IMR-90 (cell line): ENCODE measurements around the gene REN. TPM values are rescaled to one million over a fixed set of nuclear protein-coding genes. Genes with fewer than 3 reads are reported as not detected.

ENCODE experiments used
- ATAC-seq: fragments of 200-7000 bp; cut with Tn5 transposase; 2 replicates; pipeline ENCODE4 v1.9.1; 2020; ENCODE audit warnings: low read depth, mild to moderate bottlenecking, moderate library complexity
- BruUV-seq: library from RNA; stranded (reverse); fragments of 400-500 nt; replicated peaks from 2 replicates; lab custom pipeline; 2021; lab: Mats Ljungman, UMichigan
- CTCF ChIA-PET: fragments of 300-600 bp; formaldehyde crosslinking; extraction: SDS; loops from one replicate; lab custom pipeline; 2021; ENCODE audit warnings: antibody characterized with exemption; lab: Yijun Ruan, JAX
- POLR2A ChIA-PET: fragments of 300-600 bp; sonication (Branson Sonifier 250); formaldehyde crosslinking; loops from one replicate; lab custom pipeline; 2022; ENCODE audit warnings: antibody characterized with exemption; ENCODE audit not compliant: unreplicated experiment; lab: Charles Lee
- DNase-seq: peaks from one replicate; pipeline ENCODE4 v3.0.0; 2013
- H2AFZ ChIP-seq: replicated peaks from 2 replicates; pipeline ENCODE3; 2013; ENCODE audit warnings: low read length, mild to moderate bottlenecking; ENCODE audit not compliant: poor library complexity
- H2AK5ac ChIP-seq: 2 replicates; pipeline ENCODE4 v1.6.1; 2013; ENCODE audit warnings: low read depth, low read length, inconsistent platforms
- H2AK9ac ChIP-seq: replicated peaks from 2 replicates; pipeline ENCODE3; 2013; ENCODE audit warnings: mild to moderate bottlenecking, low read depth, low read length, moderate library complexity; ENCODE audit not compliant: poor library complexity
- H2BK120ac ChIP-seq: 2 replicates; pipeline ENCODE4 v1.6.1; 2013; ENCODE audit warnings: low read depth, low read length, inconsistent platforms
- H2BK15ac ChIP-seq: 3 replicates; pipeline ENCODE4 v1.6.1; 2013; ENCODE audit warnings: low read depth, low read length, inconsistent platforms
- H2BK20ac ChIP-seq: 2 replicates; pipeline ENCODE4 v1.6.1; 2013; ENCODE audit warnings: low read depth, mild to moderate bottlenecking, inconsistent platforms, low read length, moderate library complexity
- H2BK5ac ChIP-seq: 2 replicates; pipeline ENCODE4 v1.6.1; 2013; ENCODE audit warnings: mild to moderate bottlenecking, low read depth, low read length, inconsistent platforms; ENCODE audit not compliant: poor library complexity, severe bottlenecking
- H3K14ac ChIP-seq: replicated peaks from 2 replicates; pipeline ENCODE4 v1.6.1; 2013; ENCODE audit warnings: low read depth, low read length, inconsistent platforms
- H3K18ac ChIP-seq: 2 replicates; pipeline ENCODE4 v1.6.1; 2013; ENCODE audit warnings: low read depth, low read length, control low read depth
- H3K23ac ChIP-seq: 2 replicates; pipeline ENCODE4 v1.6.1; 2013; ENCODE audit warnings: low read depth, low read length, inconsistent platforms
- H3K27ac ChIP-seq: 2 replicates; pipeline ENCODE4 v1.5.1; 2013; ENCODE audit warnings: mild to moderate bottlenecking, control low read depth, low read length; ENCODE audit not compliant: insufficient read depth
- H3K27me3 ChIP-seq: 2 replicates; pipeline ENCODE4 v1.6.1; 2013; ENCODE audit warnings: low read length; ENCODE audit not compliant: control insufficient read depth, insufficient read depth
- H3K36me3 ChIP-seq: 2 replicates; pipeline ENCODE4 v1.6.1; 2013; ENCODE audit warnings: low read length, mixed read lengths; ENCODE audit not compliant: control insufficient read depth, insufficient read depth
- H3K4ac ChIP-seq: 2 replicates; pipeline ENCODE4 v1.6.1; 2013; ENCODE audit warnings: low read depth, low read length, inconsistent platforms
- H3K4me1 ChIP-seq: 2 replicates; pipeline ENCODE4 v1.6.1; 2013; ENCODE audit warnings: low read length, mixed read lengths; ENCODE audit not compliant: control insufficient read depth, insufficient read depth
- H3K4me2 ChIP-seq: 2 replicates; pipeline ENCODE4 v1.6.1; 2013; ENCODE audit warnings: low read depth, mild to moderate bottlenecking, control low read depth, low read length, moderate library complexity
- H3K4me3 ChIP-seq: 2 replicates; pipeline ENCODE4 v1.5.1; 2013; ENCODE audit warnings: low read depth, mild to moderate bottlenecking, control low read depth, low read length, moderate library complexity; ENCODE audit not compliant: insufficient read depth
- H3K56ac ChIP-seq: 2 replicates; pipeline ENCODE4 v1.6.1; 2013; ENCODE audit warnings: low read length, inconsistent platforms; ENCODE audit not compliant: insufficient read depth; ENCODE audit errors: extremely low read depth
- H3K79me1 ChIP-seq, 2 experiments: 2 replicates each; pipeline ENCODE4 v1.6.1; 2013; ENCODE audit warnings: low read length in 2 of 2, inconsistent platforms in 1 of 2, low read depth in 1 of 2
- H3K9ac ChIP-seq: 2 replicates; pipeline ENCODE4 v1.6.1; 2013; ENCODE audit warnings: low read depth, low read length, control low read depth
- H3K9me1 ChIP-seq: 2 replicates; pipeline ENCODE4 v1.6.1; 2013; ENCODE audit warnings: low read length, inconsistent platforms; ENCODE audit not compliant: insufficient read depth
- H3K9me3 ChIP-seq: 2 replicates; pipeline ENCODE4 v1.6.1; 2013; ENCODE audit warnings: low read length; ENCODE audit not compliant: control insufficient read depth, insufficient read depth
- H4K20me1 ChIP-seq: 2 replicates; pipeline ENCODE4 v1.6.1; 2013; ENCODE audit warnings: low read length, inconsistent platforms; ENCODE audit not compliant: insufficient read depth
- H4K5ac ChIP-seq: 2 replicates; pipeline ENCODE4 v1.6.1; 2013; ENCODE audit warnings: mild to moderate bottlenecking, low read depth, low read length, control low read depth
- H4K8ac ChIP-seq, 2 experiments: 2 replicates each; pipeline ENCODE4 v1.6.1; 2013; ENCODE audit warnings: low read depth in 2 of 2, low read length in 2 of 2, control low read depth in 1 of 2, inconsistent platforms in 1 of 2
- H4K91ac ChIP-seq: 2 replicates; pipeline ENCODE4 v1.6.1; 2013; ENCODE audit warnings: low read depth, low read length, inconsistent platforms; ENCODE audit not compliant: insufficient read depth
- CHD1 ChIP-seq: IDR thresholded peaks from 2 replicates; pipeline ENCODE4 v1.6.1; 2012; ENCODE audit warnings: low read depth, low read length, improper control_type of control experiment
- MAFK ChIP-seq: IDR thresholded peaks from 2 replicates; pipeline ENCODE4 v1.6.1; 2012; ENCODE audit warnings: low read depth, low read length, improper control_type of control experiment
- MAZ ChIP-seq: IDR thresholded peaks from 2 replicates; pipeline ENCODE4 v1.6.1; 2012; ENCODE audit warnings: low read depth, mild to moderate bottlenecking, low read length, improper control_type of control experiment, moderate library complexity, borderline replicate concordance
- MXI1 ChIP-seq: IDR thresholded peaks from 2 replicates; pipeline ENCODE4 v1.6.1; 2012; ENCODE audit warnings: low read depth, mild to moderate bottlenecking, low read length, moderate library complexity, borderline replicate concordance
- POLR2A ChIP-seq: IDR thresholded peaks from 2 replicates; pipeline ENCODE4 v1.6.1; 2012; ENCODE audit warnings: mild to moderate bottlenecking, low read depth, low read length
- RFX5 ChIP-seq: IDR thresholded peaks from 2 replicates; pipeline ENCODE4 v1.8.0; 2012; ENCODE audit warnings: low read depth, mild to moderate bottlenecking, low read length, moderate library complexity
- WGBS, 2 experiments: methylation state at CpG; one replicate each; pipeline versions ENCODE4 v1.1.5 to v1.1.7; 2013; ENCODE audit warnings: missing lambda C conversion rate in 2 of 2; ENCODE audit not compliant: insufficient read length in 1 of 2; ENCODE audit errors: extremely low coverage in 2 of 2; 5-methylcytosine and 5-hydroxymethylcytosine counted together
- dilution Hi-C: fragments of 300-500 bp; cut with HindIII; formaldehyde crosslinking; loops from one replicate; pipeline ENCODE4 v1.14.3; 2018; ENCODE audit warnings: low sequenced_read_pairs; ENCODE audit not compliant: unreplicated experiment
- in situ Hi-C: fragments of 300-500 bp; cut with MboI; formaldehyde crosslinking; loops from 3 replicates; pipeline ENCODE4 v1.14.3; 2019; ENCODE audit warnings: low sequenced_read_pairs, inconsistent platforms, mixed read lengths
- intact Hi-C: fragments of 100-400 bp; cut with micrococcal nuclease; formaldehyde crosslinking; loops from 2 replicates; pipeline ENCODE4 v1.10.0; 2022
- polyA plus RNA-seq, 3 experiments: library from polyadenylated mRNA; depleted of rRNA; stranded (reverse); fragments of >200 nt; gene quantifications; 2 replicates each; pipeline ENCODE4 v1.2.3, GENCODE V29; 2012; ENCODE audit warnings: low replicate concordance in 1 of 3
- total RNA-seq: library from RNA; depleted of rRNA; stranded (reverse); fragments of >200 nt; gene quantifications from 2 replicates; pipeline ENCODE4 v1.2.3, GENCODE V29; 2012
- TF ChIP-seq, protein P1 (sequence below): fragments of 150-350 bp; IDR thresholded peaks from 2 replicates; pipeline ENCODE4 v1.6.1; 2017; ENCODE audit warnings: mild to moderate bottlenecking, antibody characterized with exemption, low read length, low read depth

Gene REN
- total and polyA plus RNA-seq, 2 of the 4 experiments (the other 2 are of a cell fraction), result 0.54 to 1.2 TPM

DNA sequence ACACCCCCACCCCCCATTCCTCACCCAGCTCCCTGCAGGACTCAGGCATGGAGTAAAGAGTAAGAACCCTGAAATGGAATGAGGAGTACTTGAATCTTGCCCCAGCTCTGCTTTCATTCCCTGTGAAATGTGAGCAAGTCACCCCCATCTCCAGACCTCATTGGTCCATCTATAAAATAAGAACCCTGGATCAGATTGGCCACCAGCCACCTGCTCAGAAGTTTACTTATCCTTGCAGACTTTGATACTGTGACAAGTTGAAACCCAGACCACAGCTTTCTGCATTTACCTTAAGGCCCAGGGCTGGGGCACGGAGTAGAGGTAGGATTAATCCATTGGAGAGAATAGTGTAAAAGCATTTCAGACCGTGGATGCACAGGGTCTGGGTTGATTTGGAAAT lies 27.9 kb upstream of the REN start:
- no peak overlapping the region for H3K9ac ChIP-seq
- H3K36me3 ChIP-seq, result no peaks in the 10 kb centered on the region
- no peak overlapping the region for H3K56ac ChIP-seq
- intact Hi-C loops, result no loop called here
- no CpG with 5 or more reads among the region's 2 CpGs for whole genome bisulfite sequencing, 2 experiments
- POLR2A ChIA-PET, result no interaction called here
- in situ Hi-C loops, result no loop called here
- no peak overlapping the region; the same call in 1 of the 2 replicates for H3K18ac ChIP-seq
- H2BK20ac ChIP-seq, result peak overlapping the region; percentile 100; the same call in 1 of the 2 replicates
- H2BK5ac ChIP-seq, result no peak overlapping the region
- H3K4me1 ChIP-seq, result peaks cover 38% of the 10 kb centered on the region
- dilution Hi-C loops, result no loop called here
- H3K9me3 ChIP-seq, result no peaks in the 10 kb centered on the region
- no peak overlapping the region; a peak in 1 of 4 replicates for H4K8ac ChIP-seq
- H2AFZ ChIP-seq, result no peak overlapping the region
- TF ChIP-seq MXI1, result no peak
- TF ChIP-seq RFX5, result no peak
- no peak for TF ChIP-seq POLR2A
- TF ChIP-seq, protein P1, sequence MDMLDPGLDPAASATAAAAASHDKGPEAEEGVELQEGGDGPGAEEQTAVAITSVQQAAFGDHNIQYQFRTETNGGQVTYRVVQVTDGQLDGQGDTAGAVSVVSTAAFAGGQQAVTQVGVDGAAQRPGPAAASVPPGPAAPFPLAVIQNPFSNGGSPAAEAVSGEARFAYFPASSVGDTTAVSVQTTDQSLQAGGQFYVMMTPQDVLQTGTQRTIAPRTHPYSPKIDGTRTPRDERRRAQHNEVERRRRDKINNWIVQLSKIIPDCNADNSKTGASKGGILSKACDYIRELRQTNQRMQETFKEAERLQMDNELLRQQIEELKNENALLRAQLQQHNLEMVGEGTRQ, result no peak
- no peak for TF ChIP-seq MAZ
- no peak for TF ChIP-seq MAFK
- no peak for TF ChIP-seq CHD1
- H3K4ac ChIP-seq, result peak overlapping the region; percentile 100; the same call in 1 of the 2 replicates
- H2BK15ac ChIP-seq, result peak overlapping the region; percentile 100; the same call in 1 of the 3 replicates
- no peak overlapping the region for H2AK9ac ChIP-seq
- peaks cover 6 to 25% of the 10 kb centered on the region in 2 experiments; a peak in 3 of 4 replicates for H3K79me1 ChIP-seq
- peak overlapping the region; percentile 48; the same call in 1 of the 2 replicates for H3K14ac ChIP-seq
- H2AK5ac ChIP-seq, result peak overlapping the region; percentile 66; the same call in 1 of the 2 replicates
- no peaks in the 10 kb centered on the region; the same call in 1 of the 2 replicates for H3K27me3 ChIP-seq
- H3K4me3 ChIP-seq, result no peak overlapping the region
- ATAC-seq, result no peak
- H4K20me1 ChIP-seq, result no peaks in the 10 kb centered on the region
- peak overlapping the region; percentile 31; the same call in 1 of the 2 replicates for H4K5ac ChIP-seq
- no TSS peak for BruUV-seq
- no peak overlapping the region for H3K27ac ChIP-seq
- H3K23ac ChIP-seq, result no peak overlapping the region
- CTCF ChIA-PET, result no interaction called here
- no peak for DNase-seq
- H4K91ac ChIP-seq, result peak overlapping the region; percentile 99; the same call in 1 of the 2 replicates
- peaks cover 30% of the 10 kb centered on the region for H3K9me1 ChIP-seq
- peak overlapping the region; percentile 100; the same call in 1 of the 2 replicates for H2BK120ac ChIP-seq
- H3K4me2 ChIP-seq, result no peak overlapping the region
